ENCODE results near the gene UHRF2. TPM values are rescaled to one million over a fixed set of nuclear protein-coding genes. Genes with fewer than 3 reads are reported as not detected.

UHRF2 gene
- total and polyA plus RNA-seq, 9 of the 15 experiments (the other 6 are each of a cell fraction or from before 2014, with no cell fraction given) = 5.6 to 39.0 (median 20.1) TPM

- no peak overlapping the region for H3K4me2 ChIP-seq (ENCODE audit: insufficient read depth, low read length)
- no peak for FAIRE-seq
- ChIA-PET CTCF (ENCODE audit: low intra/inter-chr PET ratio) (no interaction called here), POLR2A (no interaction called here)
- peaks cover 14% of the 10 kb centered on the region; the same call in 2 of the 3 replicates for H3K36me3 ChIP-seq (ENCODE audit: control insufficient read depth, insufficient read depth, low read length)
- intact Hi-C loops (cut with micrococcal nuclease) = no loop called here
- H3K79me2 ChIP-seq (ENCODE audit: control insufficient read depth, insufficient read depth, low read length) = peaks cover 69% of the 10 kb centered on the region
- H3K27ac ChIP-seq (ENCODE audit: extremely low read depth, low read depth, low read length) = no peak overlapping the region
- TF ChIP-seq POLR2AphosphoS2 (IDR thresholded peaks at IDR 0.05; ENCODE audit: low read length) (no peak), PREB (CRISPR knock-in tag; IDR thresholded peaks at IDR 0.05) (no peak), ZNF644 (tag; IDR thresholded peaks at IDR 0.05; ENCODE audit: low read depth) (no peak), USF1 (CRISPR knock-in tag; IDR thresholded peaks at IDR 0.05) (no peak), SIN3A (IDR thresholded peaks at IDR 0.05; ENCODE audit: borderline replicate concordance in 2 of 2, control insufficient read depth in 1 of 2, low read depth in 2 of 2, low read length in 2 of 2) (no peak)
- no peak overlapping the region for H2AFZ ChIP-seq (ENCODE audit: low read depth, low read length)
- no CpG with 5 or more reads among the region's 1 CpG for WGBS (ENCODE audit: insufficient coverage, low coverage, missing lambda C conversion rate)
- H3K9ac ChIP-seq (ENCODE audit: insufficient read depth in 1 of 2, low read depth in 2 of 2, low read length in 2 of 2) = no peak overlapping the region
- H3K9me3 ChIP-seq (replicated peaks; ENCODE audit: control insufficient read depth, insufficient read depth, low read depth, low read length) = no peaks in the 10 kb centered on the region
- in situ Hi-C loops (cut with MboI) = no loop called here
- H4K20me1 ChIP-seq (replicated peaks; ENCODE audit: control insufficient read depth, insufficient read depth, low read length) = 0 out of 2 replicates have a peak, but pooled peaks cover 8% of the 10 kb centered on the region
- H3K9me1 ChIP-seq (ENCODE audit: control insufficient read depth, insufficient read depth, low read length) = no peaks in the 10 kb centered on the region
- no TSS peak for BruUV-seq (replicated peaks)
- no peak for DNase-seq (ENCODE audit: extremely low read depth in 1 of 4, low spot score in 3 of 4)
- H3K4me3 ChIP-seq = no peak overlapping the region
- H3K27me3 ChIP-seq (ENCODE audit: control insufficient read depth in 2 of 2, insufficient read depth in 2 of 2, low read length in 2 of 2) = no peaks in the 10 kb centered on the region
- ATAC-seq = no peak
- H3K4me1 ChIP-seq (replicated peaks in 1 of 2; ENCODE audit: control insufficient read depth in 2 of 2, insufficient read depth in 2 of 2, low read length in 2 of 2) = peaks cover 0 to 3% of the 10 kb centered on the region in 2 experiments; a peak in 1 of 5 replicates
These were observed 28.3 kb downstream of the UHRF2 start for GRCh38 chr9:6441269-6441668.
